Fibroblast of villous mesenchyme (primary cell): ENCODE measurements around the gene STOX1. TPM values are rescaled to one million over a fixed set of nuclear protein-coding genes. Genes with fewer than 3 reads are reported as not detected.
"Not testable (repeated sequence)": the region's sequence is repeated elsewhere in the genome, so short reads cannot be mapped to it uniquely, and the experiment has no call there.

Experiments used
- DNase-seq: peaks from one replicate; pipeline ENCODE4 v3.0.0-alpha.2; 2010; ENCODE audit warnings: low read depth
- H3K4me3 ChIP-seq: 2 replicates; pipeline ENCODE4 v1.5.1; 2011; ENCODE audit warnings: low read depth, mild to moderate bottlenecking, low read length
- small RNA-seq: library from RNA; depleted of rRNA; stranded (forward); fragments of <200 nt; gene quantifications from one replicate; pipeline ENCODE3, GENCODE V24; 2012
- total RNA-seq: library from RNA; depleted of rRNA; stranded (reverse); fragments of >200 nt; gene quantifications from 2 replicates; pipeline ENCODE4 v1.2.3, GENCODE V29; 2012
- TF ChIP-seq, protein P1 (sequence below): IDR thresholded peaks from 2 replicates; pipeline ENCODE4 v1.5.1; 2012; ENCODE audit warnings: low read depth, mild to moderate bottlenecking, low read length; ENCODE audit not compliant: insufficient read depth

Gene STOX1
- total RNA-seq, 1 donor = under 0.01 TPM

DNA sequence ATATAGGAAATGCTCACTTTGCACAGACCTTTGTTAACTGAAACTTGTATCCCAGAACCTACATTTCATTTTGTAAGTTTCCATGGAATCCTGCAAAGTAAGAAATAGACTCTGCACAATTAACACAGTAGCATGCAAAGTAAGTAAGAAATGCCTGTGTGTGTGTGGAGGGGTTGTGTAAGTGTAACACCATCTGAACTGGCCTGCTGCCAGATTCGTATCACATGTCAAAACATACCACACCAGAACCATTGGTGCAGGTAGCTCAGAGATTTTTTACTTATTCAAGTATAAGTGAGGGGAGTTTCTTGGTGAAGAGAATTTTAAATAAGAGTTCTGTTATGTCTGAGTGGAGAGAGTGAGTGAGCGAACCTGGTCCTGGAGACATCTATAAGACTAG lies 110.8 kb downstream of the STOX1 start:
- peak; percentile 24 for DNase-seq
- TF ChIP-seq, protein P1, sequence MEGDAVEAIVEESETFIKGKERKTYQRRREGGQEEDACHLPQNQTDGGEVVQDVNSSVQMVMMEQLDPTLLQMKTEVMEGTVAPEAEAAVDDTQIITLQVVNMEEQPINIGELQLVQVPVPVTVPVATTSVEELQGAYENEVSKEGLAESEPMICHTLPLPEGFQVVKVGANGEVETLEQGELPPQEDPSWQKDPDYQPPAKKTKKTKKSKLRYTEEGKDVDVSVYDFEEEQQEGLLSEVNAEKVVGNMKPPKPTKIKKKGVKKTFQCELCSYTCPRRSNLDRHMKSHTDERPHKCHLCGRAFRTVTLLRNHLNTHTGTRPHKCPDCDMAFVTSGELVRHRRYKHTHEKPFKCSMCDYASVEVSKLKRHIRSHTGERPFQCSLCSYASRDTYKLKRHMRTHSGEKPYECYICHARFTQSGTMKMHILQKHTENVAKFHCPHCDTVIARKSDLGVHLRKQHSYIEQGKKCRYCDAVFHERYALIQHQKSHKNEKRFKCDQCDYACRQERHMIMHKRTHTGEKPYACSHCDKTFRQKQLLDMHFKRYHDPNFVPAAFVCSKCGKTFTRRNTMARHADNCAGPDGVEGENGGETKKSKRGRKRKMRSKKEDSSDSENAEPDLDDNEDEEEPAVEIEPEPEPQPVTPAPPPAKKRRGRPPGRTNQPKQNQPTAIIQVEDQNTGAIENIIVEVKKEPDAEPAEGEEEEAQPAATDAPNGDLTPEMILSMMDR = no peak

DNA sequence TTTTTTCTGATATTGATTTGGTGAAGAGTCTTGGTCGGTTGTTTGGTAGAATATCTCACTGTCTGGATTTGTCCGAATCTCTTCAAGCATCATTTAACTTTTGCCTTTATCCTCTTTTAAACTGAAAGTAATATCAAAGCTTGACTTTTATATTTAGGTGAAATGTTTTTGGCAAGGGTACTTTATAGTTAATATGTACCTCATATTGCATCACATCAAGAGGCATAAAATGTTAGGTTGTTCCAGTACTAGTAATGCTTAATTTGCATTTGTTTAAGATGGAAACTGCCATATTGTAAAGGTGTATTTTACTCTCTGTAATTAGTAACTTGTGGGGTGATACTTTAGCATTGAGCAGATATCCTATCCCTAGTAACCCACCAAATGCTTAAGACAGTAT lies 111.6 kb downstream of the STOX1 start:
- H3K4me3 ChIP-seq = no peak overlapping the region
- TF ChIP-seq, protein P1 = no peak
- no peak for DNase-seq

More for the DNA sequence above, 110.8 kb downstream of the STOX1 start:
- no peak overlapping the region for H3K4me3 ChIP-seq

DNA sequence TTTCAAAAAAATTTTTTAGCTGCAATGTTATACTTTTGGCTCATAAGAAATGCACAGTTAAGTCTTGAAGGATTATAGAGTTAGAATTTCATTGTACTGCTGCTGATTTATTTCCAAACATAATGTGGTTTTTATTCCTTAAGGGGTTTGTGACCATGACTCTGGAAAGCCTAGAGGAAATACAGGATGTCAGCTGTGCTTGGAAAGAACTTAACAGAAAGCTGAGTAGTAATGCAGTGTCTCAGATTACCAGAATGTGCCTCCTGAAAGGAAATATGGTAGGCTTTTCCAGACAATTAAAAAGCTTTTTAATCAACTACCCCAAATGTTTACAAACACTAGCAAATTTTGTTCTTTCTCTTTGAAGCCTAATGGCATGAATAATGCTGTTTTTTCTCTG lies 113.6 kb downstream of the STOX1 start:
- DNase-seq = not testable (repeated sequence)

More for the DNA sequence above, 113.6 kb downstream of the STOX1 start:
- H3K4me3 ChIP-seq = not testable (repeated sequence)

Small RNA genes lying within 50 kb of the gene (small RNA-seq; reads per million reads assigned to genes)
- not detected for gene RNU6-571P
- not detected for gene RNU6-697P

Other genes starting within 250 kb of the STOX1 start
- 38.0 and 47.1 TPM in 2 replicates for gene CCAR1, start 106.3 kb upstream of the STOX1 start, total RNA-seq
- 35.8 and 61.7 TPM in 2 replicates for gene DDX50, start 73.8 kb downstream of the STOX1 start, total RNA-seq
- gene DDX21, start 128.6 kb downstream of the STOX1 start, total RNA-seq = 61.8 and 84.6 TPM in 2 replicates
- gene KIFBP, start 161.3 kb downstream of the STOX1 start, total RNA-seq = 42.5 and 74.7 TPM in 2 replicates